Measurements from ENCODE around the gene NPFF.
A peak's percentile ranks its signal among the peaks of the same experiment; 100 is the strongest.
"Not testable (repeated sequence)": the region's sequence is repeated elsewhere in the genome, so short reads cannot be mapped to it uniquely, and the experiment has no call there.

NPFF gene

GRCh38 chr12:53493610-53494391 lies 13.5 kb downstream of the NPFF start:
- peak; percentile 54 for DNase-seq

- DNase-seq, result peak; percentile 79
Measured at GRCh38 chr12:53492830-53493609, 14.3 kb downstream of the NPFF start.

GRCh38 chr12:53492188-53492587 lies 15.1 kb downstream of the NPFF start:
- DNase-seq, result no peak

- no peak for DNase-seq
Measured at GRCh38 chr12:53489242-53489864, 17.9 kb downstream of the NPFF start.

- no peak for DNase-seq
Measured at GRCh38 chr12:53486736-53487487, 20.4 kb downstream of the NPFF start.

- DNase-seq, result no peak
Measured at GRCh38 chr12:53485955-53486735, 21.1 kb downstream of the NPFF start.

- DNase-seq, result no peak
Measured at GRCh38 chr12:53484686-53485575, 22.4 kb downstream of the NPFF start.

GRCh38 chr12:53483979-53484377 lies 23.3 kb downstream of the NPFF start:
- DNase-seq, result no peak

- peak; percentile 6 for DNase-seq
Measured at GRCh38 chr12:53483225-53483978, 23.9 kb downstream of the NPFF start.

GRCh38 chr12:53482626-53483168 lies 24.6 kb downstream of the NPFF start:
- DNase-seq, result no peak

GRCh38 chr12:53481939-53482586 lies 25.2 kb downstream of the NPFF start:
- no peak for DNase-seq

GRCh38 chr12:53481458-53481857 lies 25.8 kb downstream of the NPFF start:
- not testable (repeated sequence) for DNase-seq

GRCh38 chr12:53480491-53481442 lies 26.5 kb downstream of the NPFF start:
- no peak for DNase-seq

- no peak for DNase-seq
Measured at GRCh38 chr12:53479331-53479730, 28.0 kb downstream of the NPFF start.

GRCh38 chr12:53478865-53479264 lies 28.4 kb downstream of the NPFF start:
- no peak for DNase-seq

- peak; percentile 32 for DNase-seq
Measured at GRCh38 chr12:53476769-53477209, 30.5 kb downstream of the NPFF start.

GRCh38 chr12:53474819-53475218 lies 32.5 kb downstream of the NPFF start:
- DNase-seq, result no peak

GRCh38 chr12:53474077-53474476 lies 33.2 kb downstream of the NPFF start:
- DNase-seq, result no peak
